Measurements from ENCODE around the gene HOXB4.

GRCh38 chr17:48564188-48565021 is 13.7 kb downstream of the HOXB4 start:
- TF ChIP-seq CTCF (IDR thresholded peaks at IDR 0.05) = no peak
- no peak for TF ChIP-seq EP300 (IDR thresholded peaks at IDR 0.05)
